Prostate gland (tissue), 2 donors: ENCODE data around the gene CCT6B.
A peak's percentile ranks its signal among the peaks of the same experiment; 100 is the strongest.

ENCODE experiments used
- CTCF ChIP-seq, 4 experiments: fragments of 200-600 bp in 2 of 4; fragments of 450-650 bp in 2 of 4; sonication (generic) in 2 of 4; IDR thresholded peaks; 1 replicate in 3 of 4; 2 replicates in 1 of 4; pipeline ENCODE4 v1.5.1; 2016 to 2019; ENCODE audit warnings: antibody characterized with exemption in 4 of 4, mild to moderate bottlenecking in 2 of 4, moderate library complexity in 2 of 4
- POLR2A ChIP-seq: fragments of 450-650 bp; IDR thresholded peaks from one replicate; pipeline ENCODE4 v1.6.1; 2016; ENCODE audit warnings: antibody characterized with exemption, mild to moderate bottlenecking
- POLR2AphosphoS5 ChIP-seq: sonication (generic); formaldehyde crosslinking; IDR thresholded peaks from one replicate; pipeline ENCODE4 v1.6.1; 2017; ENCODE audit warnings: antibody characterized with exemption

GRCh38 chr17:34987232-34987631, 26.0 kb upstream of the CCT6B start:
- TF ChIP-seq CTCF (IDR thresholded peaks at IDR 0.05) = no peak
- no peak for TF ChIP-seq POLR2A
- peak; percentile 46 for TF ChIP-seq POLR2AphosphoS5
